Kidney epithelial cell (primary cell): ENCODE measurements around the gene MAGED1. TPM values are rescaled to one million over a fixed set of nuclear protein-coding genes. Genes with fewer than 3 reads are reported as not detected.

Source experiments
- DNase-seq: peaks from one replicate; pipeline ENCODE4 v3.0.0-alpha.2; 2010; ENCODE audit warnings: low read depth
- H3K27me3 ChIP-seq: 2 replicates; pipeline ENCODE4 v1.6.0; 2011; ENCODE audit warnings: low read length; ENCODE audit not compliant: control insufficient read depth, insufficient read depth
- H3K36me3 ChIP-seq: 2 replicates; pipeline ENCODE4 v1.5.1; 2011; ENCODE audit warnings: low read length; ENCODE audit not compliant: control insufficient read depth, insufficient read depth
- H3K4me3 ChIP-seq: 2 replicates; pipeline ENCODE4 v1.5.1; 2011; ENCODE audit warnings: low read depth, mild to moderate bottlenecking, control low read depth, low read length
- CTCF ChIP-seq: IDR thresholded peaks from 2 replicates; pipeline ENCODE4 v1.5.1; 2011; ENCODE audit warnings: mild to moderate bottlenecking, moderate library complexity, low read length, control low read depth, inconsistent platforms; ENCODE audit not compliant: insufficient read depth, poor library complexity, severe bottlenecking
- total RNA-seq: library from RNA; depleted of rRNA; stranded (reverse); fragments of >200 nt; gene quantifications from 2 replicates; pipeline ENCODE4 v1.2.3, GENCODE V29; 2015

The MAGED1 gene
- total RNA-seq, 1 donor from 2014 or later = 71.8 TPM

- no peak overlapping the region for H3K4me3 ChIP-seq
- no peaks in the 10 kb centered on the region for H3K36me3 ChIP-seq
- TF ChIP-seq CTCF = no peak
- H3K27me3 ChIP-seq = no peaks in the 10 kb centered on the region
- DNase-seq = no peak
Observed at GRCh38 chrX:51853251-51853650, 40.2 kb upstream of the MAGED1 start.

- H3K4me3 ChIP-seq = no peak overlapping the region
- no peaks in the 10 kb centered on the region for H3K36me3 ChIP-seq
- H3K27me3 ChIP-seq = no peaks in the 10 kb centered on the region
- no peak for TF ChIP-seq CTCF
- DNase-seq = no peak
Observed at GRCh38 chrX:51855698-51856097, 37.7 kb upstream of the MAGED1 start.

- H3K4me3 ChIP-seq = no peak overlapping the region
- H3K27me3 ChIP-seq = no peaks in the 10 kb centered on the region
- TF ChIP-seq CTCF = no peak
- no peak for DNase-seq
- no peaks in the 10 kb centered on the region for H3K36me3 ChIP-seq
Observed at GRCh38 chrX:51857159-51857733, 36.2 kb upstream of the MAGED1 start.

DNA sequence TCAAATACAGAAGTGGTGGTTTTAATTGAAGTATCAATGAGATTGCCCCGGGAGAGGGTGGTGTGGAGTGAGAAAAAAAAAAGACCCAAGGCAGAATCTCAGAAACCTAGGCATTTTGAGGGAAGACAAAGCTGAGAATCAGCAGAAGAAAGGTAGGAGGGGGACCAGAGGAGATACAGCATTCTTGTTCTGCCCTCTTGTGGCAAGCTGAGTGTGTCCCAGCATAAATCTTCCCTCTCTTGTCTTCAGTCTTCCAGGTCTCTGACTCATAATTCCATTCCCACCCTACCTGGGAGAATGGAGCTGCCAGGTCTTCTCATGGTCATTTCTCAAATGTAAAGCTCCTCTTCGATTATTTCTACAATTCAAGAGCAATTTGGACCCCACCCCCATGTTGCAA is 32.7 kb upstream of the MAGED1 start:
- no peak for DNase-seq
- no peak overlapping the region for H3K4me3 ChIP-seq
- no peaks in the 10 kb centered on the region for H3K27me3 ChIP-seq
- no peak for TF ChIP-seq CTCF
- no peaks in the 10 kb centered on the region for H3K36me3 ChIP-seq

- Histone ChIP-seq H3K4me3 (no peak overlapping the region), H3K36me3 (no peaks in the 10 kb centered on the region), H3K27me3 (no peaks in the 10 kb centered on the region)
- DNase-seq = no peak
- TF ChIP-seq CTCF = no peak
Observed at GRCh38 chrX:51862920-51863319, 30.5 kb upstream of the MAGED1 start.

- H3K27me3 ChIP-seq = no peaks in the 10 kb centered on the region
- no peak overlapping the region for H3K4me3 ChIP-seq
- H3K36me3 ChIP-seq = no peaks in the 10 kb centered on the region
- TF ChIP-seq CTCF = no peak
- DNase-seq = no peak
Observed at GRCh38 chrX:51866210-51866609, 27.2 kb upstream of the MAGED1 start.
